K562 (cell line): ENCODE measurements around the gene CD72. TPM values are rescaled to one million over a fixed set of nuclear protein-coding genes. Genes with fewer than 3 reads are reported as not detected.

Source experiments
- BRF1 ChIP-seq: IDR thresholded peaks from 3 replicates; pipeline ENCODE4 v1.6.1; 2011; ENCODE audit warnings: borderline replicate concordance, mild to moderate bottlenecking; ENCODE audit not compliant: insufficient read length; ENCODE audit errors: extremely low read depth
- CHD4 ChIP-seq: fragments of 200-600 bp; sonication (generic); IDR thresholded peaks from 3 replicates; pipeline ENCODE4 v1.6.1; 2012; ENCODE audit warnings: low read depth, mild to moderate bottlenecking, mixed read lengths, low read length, inconsistent platforms; ENCODE audit not compliant: insufficient read depth, insufficient replicate concordance, poor library complexity, severe bottlenecking
- DMBX1 ChIP-seq: fragments of 250-450 bp; sonication (Bioruptor Pico); IDR thresholded peaks from 2 replicates; pipeline ENCODE4 v1.8.0; 2022; ENCODE audit warnings: inconsistent platforms, mild to moderate bottlenecking, moderate library complexity, borderline replicate concordance
- E2F5 ChIP-seq: sonication (generic); formaldehyde crosslinking; IDR thresholded peaks from 2 replicates; pipeline ENCODE4 v1.8.0; 2022; ENCODE audit warnings: mild to moderate bottlenecking, missing genetic modification reagents
- EWSR1 ChIP-seq: fragments of 450-650 bp; IDR thresholded peaks from 2 replicates; pipeline ENCODE4 v1.6.1; 2018; ENCODE audit warnings: borderline replicate concordance, mild to moderate bottlenecking, low read depth, moderate library complexity; ENCODE audit not compliant: partially characterized antibody
- FOXJ3 ChIP-seq: sonication (generic); formaldehyde crosslinking; IDR thresholded peaks from 2 replicates; pipeline ENCODE4 v1.4.0; 2020; ENCODE audit warnings: mild to moderate bottlenecking, missing genetic modification reagents
- HCFC1 ChIP-seq: IDR thresholded peaks from 2 replicates; pipeline ENCODE4 v1.6.1; 2012; ENCODE audit warnings: low read depth, low read length, improper control_type of control experiment
- MAZ ChIP-seq, 2 experiments: fragments of 450-650 bp in 1 of 2; sonication (generic) in 1 of 2; formaldehyde crosslinking; IDR thresholded peaks in 1 of 2; conservative IDR thresholded peaks in 1 of 2; 2 replicates each; pipeline versions ENCODE4 v1.4.0 to v1.5.0; 2020; ENCODE audit warnings: mild to moderate bottlenecking in 1 of 2, missing genetic modification reagents in 1 of 2
- MITF ChIP-seq: IDR thresholded peaks from 2 replicates; pipeline ENCODE4 v1.6.1; 2014; ENCODE audit warnings: antibody characterized with exemption
- NCOR1 ChIP-seq: fragments of 450-650 bp; IDR thresholded peaks from 2 replicates; pipeline ENCODE4 v1.6.1; 2016; ENCODE audit warnings: mild to moderate bottlenecking, moderate library complexity
- PHTF2 ChIP-seq: fragments of 250-450 bp; sonication (Bioruptor Pico); IDR thresholded peaks from 2 replicates; pipeline ENCODE4 v1.5.0; 2021; ENCODE audit warnings: mild to moderate bottlenecking
- POLR3A ChIP-seq: IDR thresholded peaks from 2 replicates; pipeline ENCODE4 v1.6.1; 2011; ENCODE audit warnings: borderline replicate concordance, mild to moderate bottlenecking, moderate library complexity; ENCODE audit not compliant: insufficient read length, insufficient read depth; ENCODE audit errors: extremely low read depth
- RHOXF2B ChIP-seq: fragments of 250-450 bp; sonication (Bioruptor Pico); conservative IDR thresholded peaks from 2 replicates; pipeline ENCODE4 v1.5.1; 2021
- SREBF2 ChIP-seq: sonication (generic); formaldehyde crosslinking; IDR thresholded peaks from 2 replicates; pipeline ENCODE4 v1.4.0; 2020; ENCODE audit warnings: mild to moderate bottlenecking, missing genetic modification reagents
- SRSF9 ChIP-seq: fragments of 200-400 bp; formaldehyde crosslinking; IDR thresholded peaks from 2 replicates; pipeline ENCODE4 v1.6.1; 2017; ENCODE audit warnings: low read depth, low read length, borderline replicate concordance
- THAP12 ChIP-seq: fragments of 250-450 bp; sonication (Bioruptor Pico); IDR thresholded peaks from 2 replicates; pipeline ENCODE4 v1.9.0; 2021; ENCODE audit warnings: mild to moderate bottlenecking, inconsistent platforms
- TRIM24 ChIP-seq, 2 experiments: fragments of 450-650 bp; IDR thresholded peaks; 2 replicates each; pipeline ENCODE4 v1.6.1; 2016
- ZFP36 ChIP-seq: fragments of 150-350 bp; IDR thresholded peaks from 2 replicates; pipeline ENCODE4 v1.6.1; 2018; ENCODE audit warnings: low read length, low read depth; ENCODE audit not compliant: partially characterized antibody
- ZNF140 ChIP-seq: fragments of 250-450 bp; sonication (Bioruptor Pico); IDR thresholded peaks from 2 replicates; pipeline ENCODE4 v1.8.0; 2021; ENCODE audit warnings: moderate library complexity, mild to moderate bottlenecking, inconsistent platforms
- ZNF324 ChIP-seq: fragments of 250-450 bp; sonication (Bioruptor Pico); IDR thresholded peaks from 2 replicates; pipeline ENCODE4 v1.4.0; 2020; ENCODE audit warnings: mild to moderate bottlenecking
- ZNF764 ChIP-seq: fragments of 250-450 bp; sonication (Bioruptor Pico); IDR thresholded peaks from 2 replicates; pipeline ENCODE4 v1.4.0; 2020; ENCODE audit warnings: low read depth, mild to moderate bottlenecking, moderate library complexity
- polyA plus RNA-seq, 8 experiments: library from polyadenylated mRNA; depleted of rRNA in 4 of 8; stranded (reverse) in 5 of 8; unstranded in 3 of 8; fragments of >200 nt; fragmentation: Nextera tagmentation in 2 of 8; fragmentation: Illumina TruSeq in 1 of 8; extraction: Ambion mirVana in 2 of 8; extraction: Trizol in 1 of 8; gene quantifications; 2 replicates each; pipeline versions ENCODE4 v1.2.1 to v1.2.3, GENCODE V29; 2011 to 2014; ENCODE audit warnings: inconsistent platforms in 1 of 8, missing spikeins in 1 of 8
- total RNA-seq, 7 experiments: library from RNA; depleted of rRNA in 6 of 7; stranded (reverse); fragments of >200 nt in 6 of 7; fragmentation: Illumina TruSeq in 2 of 7; extraction: Trizol in 2 of 7; gene quantifications; 2 replicates each; pipeline versions ENCODE4 v1.2.1 to v1.2.3, GENCODE V29; 2011 to 2021; ENCODE audit warnings: low replicate concordance in 1 of 7

CD72 gene
- total and polyA plus RNA-seq, 9 of the 15 experiments (the other 6 are each of a cell fraction or from before 2014, with no cell fraction given): 0.11 to 0.78 (median 0.27) TPM; not detected in 1

GRCh38 chr9:35657546-35658136, 39.4 kb upstream of the CD72 start, which contains the start of gene RMRP (continued):
- no peak for TF ChIP-seq CHD4
- TF ChIP-seq EWSR1: no peak
- TF ChIP-seq ZNF324: no peak
- TF ChIP-seq RHOXF2B (CRISPR knock-in tag): no peak
- peak; percentile 34 to 64; a peak in 2 of 4 replicates for TF ChIP-seq MAZ (CRISPR knock-in tag; conservative IDR thresholded peaks at IDR 0.05 in 1 of 2, IDR thresholded peaks at IDR 0.05 in 1 of 2)
- TF ChIP-seq POLR3A: peak; percentile 89
- TF ChIP-seq FOXJ3 (CRISPR knock-in tag): no peak
- TF ChIP-seq MITF: 0 out of 2 replicates have a peak, but pooled peaks have one; percentile 25
- TF ChIP-seq SREBF2 (CRISPR knock-in tag): no peak
- no peak for TF ChIP-seq THAP12
- peak; percentile 16 for TF ChIP-seq ZFP36
- TF ChIP-seq E2F5: peak; percentile 83; the same call in 1 of the 2 replicates
- TF ChIP-seq HCFC1: peak; percentile 22; the same call in 1 of the 2 replicates
- no peak for TF ChIP-seq PHTF2
- no peak for TF ChIP-seq SRSF9
- TF ChIP-seq ZNF140 (CRISPR knock-in tag): no peak
- no peak for TF ChIP-seq BRF1
- no peak; the same call in 1 of the 2 replicates for TF ChIP-seq DMBX1 (CRISPR knock-in tag)
- 0 out of 2 replicates have a peak, but pooled peaks have one; percentile 9 for TF ChIP-seq NCOR1
- peak in 1 of 2 experiments; percentile 54; a peak in 2 of 4 replicates for TF ChIP-seq TRIM24 (IDR thresholded peaks at IDR 0.05)
- no peak for TF ChIP-seq ZNF764 (CRISPR knock-in tag)
